HepG2 (cell line): ENCODE results near the gene SPNS1. TPM values are rescaled to one million over a fixed set of nuclear protein-coding genes. Genes with fewer than 3 reads are reported as not detected.

Source experiments
- EEA1 ChIP-seq: sonication (generic); formaldehyde crosslinking; IDR thresholded peaks from 2 replicates; pipeline ENCODE4 v1.5.1; 2020; ENCODE audit warnings: mild to moderate bottlenecking, missing genetic modification reagents, borderline replicate concordance
- LBX2 ChIP-seq: sonication (generic); formaldehyde crosslinking; IDR thresholded peaks from 2 replicates; pipeline ENCODE4 v1.5.0; 2020; ENCODE audit warnings: missing genetic modification reagents, mild to moderate bottlenecking, borderline replicate concordance
- MIXL1 ChIP-seq: IDR thresholded peaks from 2 replicates; pipeline ENCODE4 v1.6.1; 2016
- MXI1 ChIP-seq: IDR thresholded peaks from 3 replicates; pipeline ENCODE4 v1.6.1; 2012; ENCODE audit warnings: low read depth, low read length, inconsistent platforms, borderline replicate concordance
- PBX3 ChIP-seq: sonication (generic); formaldehyde crosslinking; IDR thresholded peaks from 2 replicates; pipeline ENCODE4 v1.8.1; 2023; ENCODE audit warnings: missing genetic modification reagents, inconsistent platforms, borderline replicate concordance
- RARA ChIP-seq: IDR thresholded peaks from 2 replicates; pipeline ENCODE4 v1.6.1; 2016; ENCODE audit warnings: missing genetic modification reagents, missing compliant biosample characterization
- RCOR2 ChIP-seq: IDR thresholded peaks from 2 replicates; pipeline ENCODE4 v1.6.1; 2016; ENCODE audit warnings: missing biosample characterization, missing genetic modification reagents
- SMAD1 ChIP-seq: sonication (generic); formaldehyde crosslinking; IDR thresholded peaks from 2 replicates; pipeline ENCODE4 v1.4.0; 2020; ENCODE audit warnings: missing genetic modification reagents, low read depth, mild to moderate bottlenecking, borderline replicate concordance
- SMARCC2 ChIP-seq: fragments of 450-650 bp; IDR thresholded peaks from 2 replicates; pipeline ENCODE4 v1.6.1; 2017; ENCODE audit warnings: antibody characterized with exemption, mild to moderate bottlenecking
- TEAD3 ChIP-seq: optimal IDR thresholded peaks from 2 replicates; pipeline ENCODE3; 2016; ENCODE audit warnings: borderline replicate concordance
- ZBTB3 ChIP-seq: sonication (generic); formaldehyde crosslinking; IDR thresholded peaks from 2 replicates; pipeline ENCODE4 v1.4.0; 2020; ENCODE audit warnings: low read depth, mild to moderate bottlenecking, moderate library complexity, missing genetic modification reagents, borderline replicate concordance
- ZNF124 ChIP-seq: sonication (generic); formaldehyde crosslinking; IDR thresholded peaks from 2 replicates; pipeline ENCODE4 v1.4.0; 2020; ENCODE audit warnings: missing genetic modification reagents
- ZNF280D ChIP-seq: sonication (generic); formaldehyde crosslinking; IDR thresholded peaks from 2 replicates; pipeline ENCODE4 v1.5.1; 2020; ENCODE audit warnings: mild to moderate bottlenecking, missing genetic modification reagents
- ZSCAN29 ChIP-seq: sonication (generic); formaldehyde crosslinking; conservative IDR thresholded peaks from 2 replicates; pipeline ENCODE4 v1.4.0; 2020; ENCODE audit warnings: mild to moderate bottlenecking, missing genetic modification reagents
- polyA plus RNA-seq, 8 experiments: library from polyadenylated mRNA; depleted of rRNA in 3 of 8; stranded (reverse) in 7 of 8; unstranded in 1 of 8; fragments of >200 nt; fragmentation: Illumina TruSeq in 4 of 8; extraction: Trizol in 4 of 8; gene quantifications; 2 replicates each; pipeline versions ENCODE4 v1.2.1 to v1.2.3, GENCODE V29; 2011 to 2016; ENCODE audit warnings: low read depth in 4 of 8, missing spikeins in 1 of 8, mixed read lengths in 1 of 8; ENCODE audit not compliant: insufficient read depth in 1 of 8
- total RNA-seq, 5 experiments: library from RNA; depleted of rRNA; stranded (reverse); fragments of >200 nt; fragmentation: Illumina TruSeq; extraction: Trizol; gene quantifications; 2 replicates each; pipeline ENCODE4 v1.2.3, GENCODE V29; 2016; ENCODE audit warnings: low read depth in 1 of 5

Gene SPNS1
- total and polyA plus RNA-seq, 2 of the 13 experiments (the other 11 are each of a cell fraction or from before 2014, with no cell fraction given): 25.6 to 38.8 TPM

GRCh38 chr16:28974007-28974436 is 556 bp upstream of the SPNS1 start (continued):
- TF ChIP-seq LBX2 (CRISPR knock-in tag) (no peak), MXI1 (no peak), ZNF124 (CRISPR knock-in tag) (0 out of 2 replicates have a peak, but pooled peaks have one; percentile 6), PBX3 (CRISPR knock-in tag) (no peak), TEAD3 (CRISPR knock-in tag) (peak; percentile 40), ZBTB3 (CRISPR knock-in tag) (0 out of 2 replicates have a peak, but pooled peaks have one; percentile 7), RCOR2 (CRISPR knock-in tag) (no peak), EEA1 (0 out of 2 replicates have a peak, but pooled peaks have one; percentile 29), SMARCC2 (peak; percentile 3; the same call in 1 of the 2 replicates), SMAD1 (CRISPR knock-in tag) (peak; percentile 6; the same call in 1 of the 2 replicates), MIXL1 (CRISPR knock-in tag) (peak; percentile 12; the same call in 1 of the 2 replicates), ZNF280D (CRISPR knock-in tag) (0 out of 2 replicates have a peak, but pooled peaks have one; percentile 1), ZSCAN29 (0 out of 2 replicates have a peak, but pooled peaks have one; percentile 52), RARA (CRISPR knock-in tag) (0 out of 2 replicates have a peak, but pooled peaks have one; percentile 12)
